Neural progenitor cell (in vitro differentiated cells): ENCODE measurements around the gene CRYBB3. TPM values are rescaled to one million over a fixed set of nuclear protein-coding genes. Genes with fewer than 3 reads are reported as not detected.

Experiments used
- DNase-seq: peaks from one replicate; pipeline ENCODE4 v3.0.0-alpha.2; 2016; ENCODE audit warnings: low spot score
- H2AFZ ChIP-seq: fragments of 200-600 bp; sonication (generic); replicated peaks from 2 replicates; pipeline ENCODE4 v1.6.1; 2016; ENCODE audit warnings: antibody characterized with exemption
- H3F3A ChIP-seq: fragments of 200-600 bp; sonication (generic); 2 replicates; pipeline ENCODE4 v1.6.1; 2016; ENCODE audit warnings: antibody characterized with exemption, low read depth
- H3K27ac ChIP-seq: fragments of 200-600 bp; sonication (generic); 2 replicates; pipeline ENCODE4 v1.5.1; 2016; ENCODE audit warnings: mild to moderate bottlenecking
- H3K27me3 ChIP-seq: fragments of 200-600 bp; sonication (generic); 2 replicates; pipeline ENCODE4 v1.6.1; 2016; ENCODE audit warnings: mild to moderate bottlenecking, moderate library complexity
- H3K36me3 ChIP-seq: fragments of 200-600 bp; sonication (generic); 2 replicates; pipeline ENCODE4 v1.5.1; 2016
- H3K4me1 ChIP-seq: fragments of 200-600 bp; sonication (generic); 2 replicates; pipeline ENCODE4 v1.6.1; 2016; ENCODE audit warnings: mixed run types
- H3K4me2 ChIP-seq: fragments of 200-600 bp; sonication (generic); 2 replicates; pipeline ENCODE4 v1.6.1; 2016
- H3K4me3 ChIP-seq: fragments of 200-600 bp; sonication (generic); 2 replicates; pipeline ENCODE4 v1.5.1; 2016
- H3K79me2 ChIP-seq: fragments of 200-600 bp; sonication (generic); 2 replicates; pipeline ENCODE4 v1.6.1; 2016; ENCODE audit warnings: low read depth
- H3K9ac ChIP-seq: fragments of 200-600 bp; sonication (generic); 2 replicates; pipeline ENCODE4 v1.6.1; 2016
- H3K9me3 ChIP-seq: fragments of 200-600 bp; sonication (generic); 2 replicates; pipeline ENCODE4 v1.5.1; 2016; ENCODE audit warnings: low read depth
- H4K20me1 ChIP-seq: fragments of 200-600 bp; sonication (generic); 2 replicates; pipeline ENCODE4 v1.6.1; 2016; ENCODE audit warnings: low read depth
- H3K27ac Mint-ChIP-seq: 3 replicates; pipeline ENCODE4 v1.8.0; 2021; ENCODE audit warnings: mixed read lengths
- H3K27me3 Mint-ChIP-seq: 2 replicates; pipeline ENCODE4 v1.8.0; 2022; ENCODE audit warnings: low read depth, mild to moderate bottlenecking, inconsistent platforms, moderate library complexity, mixed read lengths; ENCODE audit not compliant: insufficient read depth
- H3K36me3 Mint-ChIP-seq: 3 replicates; pipeline ENCODE4 v1.8.0; 2021; ENCODE audit warnings: mixed read lengths
- H3K4me1 Mint-ChIP-seq: 3 replicates; pipeline ENCODE4 v1.8.0; 2021; ENCODE audit warnings: mixed read lengths
- H3K4me3 Mint-ChIP-seq: 3 replicates; pipeline ENCODE4 v1.8.0; 2021; ENCODE audit warnings: mild to moderate bottlenecking, moderate library complexity, mixed read lengths
- H3K9me3 Mint-ChIP-seq: 3 replicates; pipeline ENCODE4 v1.8.0; 2020; ENCODE audit warnings: mixed read lengths
- EZH2 ChIP-seq: fragments of 200-600 bp; sonication (generic); IDR thresholded peaks from 2 replicates; pipeline ENCODE4 v1.6.1; 2017; ENCODE audit warnings: antibody characterized with exemption, mild to moderate bottlenecking, moderate library complexity
- EZH2phosphoT487 ChIP-seq: fragments of 200-600 bp; sonication (generic); IDR thresholded peaks from 2 replicates; pipeline ENCODE4 v1.6.1; 2017; ENCODE audit warnings: antibody characterized with exemption
- total RNA-seq: library from RNA; depleted of rRNA; stranded (reverse); fragments of >200 nt; gene quantifications from 2 replicates; pipeline ENCODE4 v1.2.3, GENCODE V29; 2015; ENCODE audit warnings: low replicate concordance
- TF ChIP-seq, protein P1 (sequence below): fragments of 200-600 bp; sonication (generic); IDR thresholded peaks from 2 replicates; pipeline ENCODE4 v1.5.1; 2017; ENCODE audit warnings: antibody characterized with exemption, mild to moderate bottlenecking

CRYBB3 gene
- total RNA-seq, 1 donor from 2014 or later = not detected

DNA sequence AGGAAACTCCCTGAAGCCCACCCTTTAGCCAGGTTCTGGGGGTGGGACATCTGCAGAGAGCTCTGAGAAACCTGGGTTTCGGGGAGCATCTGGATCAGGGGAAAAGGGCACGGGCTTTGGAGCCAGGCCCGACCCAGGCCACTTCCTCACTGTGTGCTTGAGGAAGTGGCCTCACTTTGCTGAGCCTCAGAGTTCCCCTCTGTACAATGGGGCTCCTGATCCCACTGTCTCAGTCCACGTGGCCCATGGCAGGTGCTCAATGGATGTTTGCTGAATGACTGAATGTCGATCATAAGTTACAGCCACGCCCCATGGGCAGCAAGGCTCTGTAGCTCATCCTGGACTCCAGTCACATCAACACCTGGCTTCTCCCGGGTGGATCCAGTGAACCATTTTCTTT, 1.3 kb downstream of the CRYBB3 start:
- Mint-ChIP-seq H3K36me3 (no peaks in the 10 kb centered on the region), H3K27me3 (no peaks in the 10 kb centered on the region), H3K9me3 (no peaks in the 10 kb centered on the region), H3K27ac (no peak overlapping the region), H3K4me1 (peaks cover 27% of the 10 kb centered on the region), H3K4me3 (no peak overlapping the region)
- H3K36me3 ChIP-seq = no peaks in the 10 kb centered on the region
- no peaks in the 10 kb centered on the region for H3K9me3 ChIP-seq
- no peak overlapping the region for H3K4me3 ChIP-seq
- H3K27ac ChIP-seq = no peak overlapping the region
- no peak for DNase-seq
- no peaks in the 10 kb centered on the region for H3K79me2 ChIP-seq
- H3K27me3 ChIP-seq = no peaks in the 10 kb centered on the region
- no peak for TF ChIP-seq EZH2phosphoT487
- TF ChIP-seq, protein P1, sequence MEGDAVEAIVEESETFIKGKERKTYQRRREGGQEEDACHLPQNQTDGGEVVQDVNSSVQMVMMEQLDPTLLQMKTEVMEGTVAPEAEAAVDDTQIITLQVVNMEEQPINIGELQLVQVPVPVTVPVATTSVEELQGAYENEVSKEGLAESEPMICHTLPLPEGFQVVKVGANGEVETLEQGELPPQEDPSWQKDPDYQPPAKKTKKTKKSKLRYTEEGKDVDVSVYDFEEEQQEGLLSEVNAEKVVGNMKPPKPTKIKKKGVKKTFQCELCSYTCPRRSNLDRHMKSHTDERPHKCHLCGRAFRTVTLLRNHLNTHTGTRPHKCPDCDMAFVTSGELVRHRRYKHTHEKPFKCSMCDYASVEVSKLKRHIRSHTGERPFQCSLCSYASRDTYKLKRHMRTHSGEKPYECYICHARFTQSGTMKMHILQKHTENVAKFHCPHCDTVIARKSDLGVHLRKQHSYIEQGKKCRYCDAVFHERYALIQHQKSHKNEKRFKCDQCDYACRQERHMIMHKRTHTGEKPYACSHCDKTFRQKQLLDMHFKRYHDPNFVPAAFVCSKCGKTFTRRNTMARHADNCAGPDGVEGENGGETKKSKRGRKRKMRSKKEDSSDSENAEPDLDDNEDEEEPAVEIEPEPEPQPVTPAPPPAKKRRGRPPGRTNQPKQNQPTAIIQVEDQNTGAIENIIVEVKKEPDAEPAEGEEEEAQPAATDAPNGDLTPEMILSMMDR = no peak
- TF ChIP-seq EZH2 = no peak
- peaks cover 20% of the 10 kb centered on the region for H3K4me1 ChIP-seq
- peaks cover 8% of the 10 kb centered on the region for H3F3A ChIP-seq
- H3K9ac ChIP-seq = no peak overlapping the region
- H3K4me2 ChIP-seq = no peak overlapping the region
- no peak overlapping the region for H2AFZ ChIP-seq
- peaks cover 36% of the 10 kb centered on the region for H4K20me1 ChIP-seq

DNA sequence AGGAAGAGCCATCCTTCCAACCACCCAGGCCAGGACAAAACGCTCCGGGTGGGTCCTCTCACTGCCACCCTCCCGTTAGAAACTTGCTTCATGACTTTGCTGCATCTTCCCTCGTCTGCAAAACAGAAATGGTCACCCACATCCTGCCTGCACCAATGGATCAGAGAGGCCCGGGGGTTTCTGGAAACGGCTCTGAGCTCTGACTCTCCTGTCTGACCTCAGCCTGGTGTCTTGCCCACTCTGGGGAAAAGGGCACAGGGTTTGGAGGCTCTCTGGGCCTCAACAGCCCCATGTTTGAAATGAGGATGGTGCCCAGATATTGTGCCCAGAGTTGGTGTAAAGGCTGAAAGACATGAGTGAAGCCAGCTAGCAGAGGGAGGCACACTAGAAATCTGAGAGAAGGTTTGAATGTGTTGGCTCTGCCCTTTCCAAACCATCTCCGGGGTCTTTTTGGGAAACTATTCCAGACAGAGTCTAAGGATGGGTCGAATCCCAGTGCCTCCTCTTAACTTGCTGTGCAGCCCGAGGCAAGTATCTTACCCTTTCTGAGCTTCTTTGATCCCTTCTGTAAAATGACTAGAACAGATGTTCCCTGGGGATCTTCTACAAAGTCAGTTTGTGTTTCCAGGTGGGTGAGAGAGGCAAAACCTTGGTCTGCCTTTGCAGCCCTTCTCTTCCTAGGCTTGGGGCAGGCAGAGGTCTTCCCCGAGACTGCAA, 2.1 kb downstream of the CRYBB3 start:
- Histone ChIP-seq H3K4me2 (no peak overlapping the region), H3K9me3 (no peaks in the 10 kb centered on the region), H3K79me2 (no peaks in the 10 kb centered on the region), H3K9ac (no peak overlapping the region), H3K27ac (no peak overlapping the region), H3K4me1 (peaks cover 17% of the 10 kb centered on the region), H3F3A (peaks cover 6% of the 10 kb centered on the region), H3K36me3 (no peaks in the 10 kb centered on the region), H4K20me1 (peaks cover 28% of the 10 kb centered on the region), H3K4me3 (no peak overlapping the region), H3K27me3 (no peaks in the 10 kb centered on the region), H2AFZ (no peak overlapping the region)
- no peak for DNase-seq
- Mint-ChIP-seq H3K4me1 (peaks cover 25% of the 10 kb centered on the region), H3K27ac (no peak overlapping the region), H3K27me3 (no peaks in the 10 kb centered on the region), H3K36me3 (no peaks in the 10 kb centered on the region), H3K4me3 (no peak overlapping the region), H3K9me3 (no peaks in the 10 kb centered on the region)
- TF ChIP-seq, protein P1 = no peak
- TF ChIP-seq EZH2phosphoT487 (no peak), EZH2 (no peak)

DNA sequence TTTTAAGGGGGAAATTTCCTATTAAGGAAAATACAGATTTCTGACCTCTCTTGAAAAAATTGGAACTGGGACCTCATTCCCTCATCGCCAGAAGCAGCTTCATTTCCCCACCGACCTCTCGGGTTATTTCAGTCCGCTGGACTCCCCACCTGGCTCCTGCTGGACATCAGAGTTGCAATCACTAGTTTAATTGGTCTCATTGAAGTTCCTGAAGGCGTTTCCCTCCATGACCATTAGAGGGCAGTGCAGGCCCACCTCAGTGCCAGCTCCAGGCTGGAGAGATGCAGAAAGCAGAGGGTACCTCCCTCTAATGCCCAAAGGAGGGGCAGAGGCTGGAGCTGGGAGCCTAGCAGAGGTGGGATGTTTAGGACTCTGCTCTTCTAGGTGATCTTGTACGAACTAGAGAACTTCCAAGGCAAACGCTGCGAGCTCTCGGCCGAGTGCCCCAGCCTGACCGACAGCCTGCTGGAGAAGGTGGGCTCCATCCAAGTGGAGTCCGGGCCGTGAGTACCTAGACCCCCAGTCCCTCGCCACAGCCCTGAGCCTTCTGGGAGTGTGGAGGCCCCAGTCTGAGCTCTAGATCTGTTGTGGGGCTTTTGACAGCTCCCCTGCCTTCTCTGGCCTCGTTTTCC, 2.7 kb downstream of the CRYBB3 start:
- no peak overlapping the region for H3K4me3 Mint-ChIP-seq
- peak; percentile 84 for DNase-seq

More for the DNA sequence above, 2.7 kb downstream of the CRYBB3 start:
- peaks cover 18% of the 10 kb centered on the region for H3K4me1 Mint-ChIP-seq
- no peaks in the 10 kb centered on the region for H3K27me3 ChIP-seq
- H3K27ac ChIP-seq = no peak overlapping the region
- no peaks in the 10 kb centered on the region for H3K27me3 Mint-ChIP-seq
- no peak overlapping the region for H2AFZ ChIP-seq
- no peaks in the 10 kb centered on the region for H3K36me3 ChIP-seq
- no peaks in the 10 kb centered on the region for H3K36me3 Mint-ChIP-seq
- no peak overlapping the region for H3K4me2 ChIP-seq
- H4K20me1 ChIP-seq = peaks cover 21% of the 10 kb centered on the region
- no peaks in the 10 kb centered on the region for H3K9me3 ChIP-seq
- H3F3A ChIP-seq = no peaks in the 10 kb centered on the region
- H3K27ac Mint-ChIP-seq = no peak overlapping the region
- no peak overlapping the region for H3K4me3 ChIP-seq
- peaks cover 10% of the 10 kb centered on the region for H3K4me1 ChIP-seq
- H3K9me3 Mint-ChIP-seq = no peaks in the 10 kb centered on the region
- H3K79me2 ChIP-seq = no peaks in the 10 kb centered on the region
- no peak overlapping the region for H3K9ac ChIP-seq
- TF ChIP-seq EZH2 = no peak
- TF ChIP-seq, protein P1 = peak; percentile 95
